Thyroid gland (tissue), 4 donors: ENCODE results near the gene AVPR1B.
"Not testable (repeated sequence)": the region's sequence is repeated elsewhere in the genome, so short reads cannot be mapped to it uniquely, and the experiment has no call there.

Experiments used
- POLR2A ChIP-seq, 2 donors: fragments of 450-650 bp; IDR thresholded peaks; one replicate each; pipeline ENCODE4 v1.6.1; 2017; ENCODE audit warnings: antibody characterized with exemption in 2 of 2, mild to moderate bottlenecking in 2 of 2, moderate library complexity in 1 of 2
- TF ChIP-seq, protein P1 (sequence below), 6 experiments: fragments of 200-600 bp in 3 of 6; fragments of 450-650 bp in 3 of 6; sonication (generic) in 3 of 6; IDR thresholded peaks; one replicate each; pipeline ENCODE4 v1.5.1; 2016 to 2019; ENCODE audit warnings: antibody characterized with exemption in 6 of 6, mild to moderate bottlenecking in 2 of 6, inconsistent platforms in 1 of 6, moderate library complexity in 1 of 6

DNA sequence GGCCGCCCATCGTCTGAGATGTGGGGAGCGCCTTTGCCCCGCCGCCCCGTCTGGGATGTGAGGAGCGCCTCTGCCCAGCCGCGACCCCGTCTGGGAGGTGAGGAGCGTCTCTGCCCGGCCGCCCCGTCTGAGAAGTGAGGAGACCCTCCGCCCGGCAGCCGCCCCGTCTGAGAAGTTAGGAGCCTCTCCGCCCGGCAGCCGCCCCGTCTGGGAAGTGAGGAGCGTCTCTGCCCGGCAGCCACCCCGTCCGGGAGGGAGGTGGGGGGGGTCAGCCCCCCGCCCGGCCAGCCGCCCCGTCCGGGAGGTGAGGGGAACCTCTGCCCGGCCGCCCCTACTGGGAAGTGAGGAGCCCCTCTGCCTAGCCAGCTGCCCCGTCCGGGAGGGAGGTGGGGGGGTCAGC is 53.2 kb downstream of the AVPR1B start:
- TF ChIP-seq, protein P1, sequence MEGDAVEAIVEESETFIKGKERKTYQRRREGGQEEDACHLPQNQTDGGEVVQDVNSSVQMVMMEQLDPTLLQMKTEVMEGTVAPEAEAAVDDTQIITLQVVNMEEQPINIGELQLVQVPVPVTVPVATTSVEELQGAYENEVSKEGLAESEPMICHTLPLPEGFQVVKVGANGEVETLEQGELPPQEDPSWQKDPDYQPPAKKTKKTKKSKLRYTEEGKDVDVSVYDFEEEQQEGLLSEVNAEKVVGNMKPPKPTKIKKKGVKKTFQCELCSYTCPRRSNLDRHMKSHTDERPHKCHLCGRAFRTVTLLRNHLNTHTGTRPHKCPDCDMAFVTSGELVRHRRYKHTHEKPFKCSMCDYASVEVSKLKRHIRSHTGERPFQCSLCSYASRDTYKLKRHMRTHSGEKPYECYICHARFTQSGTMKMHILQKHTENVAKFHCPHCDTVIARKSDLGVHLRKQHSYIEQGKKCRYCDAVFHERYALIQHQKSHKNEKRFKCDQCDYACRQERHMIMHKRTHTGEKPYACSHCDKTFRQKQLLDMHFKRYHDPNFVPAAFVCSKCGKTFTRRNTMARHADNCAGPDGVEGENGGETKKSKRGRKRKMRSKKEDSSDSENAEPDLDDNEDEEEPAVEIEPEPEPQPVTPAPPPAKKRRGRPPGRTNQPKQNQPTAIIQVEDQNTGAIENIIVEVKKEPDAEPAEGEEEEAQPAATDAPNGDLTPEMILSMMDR (IDR thresholded peaks at IDR 0.05): not testable (repeated sequence)
- TF ChIP-seq POLR2A (IDR thresholded peaks at IDR 0.05): not testable (repeated sequence)
